Naive thymus-derived CD4-positive, alpha-beta T cell (primary cell): Measurements from ENCODE around the gene DSTN. TPM values are rescaled to one million over a fixed set of nuclear protein-coding genes. Genes with fewer than 3 reads are reported as not detected.

Experiments used
- ATAC-seq: fragments of 150-1000 bp; cut with Tn5 transposase; 2 replicates; pipeline ENCODE4 v1.10.0; 2021; ENCODE audit warnings: mild to moderate bottlenecking, moderate library complexity
- CTCF ChIA-PET: fragments of 350-600 bp; sonication (Branson Sonifier 250); formaldehyde crosslinking; loops from one replicate; lab custom pipeline; 2021; ENCODE audit warnings: antibody characterized with exemption; lab: Charles Lee
- POLR2A ChIA-PET: fragments of 350-600 bp; sonication (Branson Sonifier 250); formaldehyde crosslinking; loops from one replicate; lab custom pipeline; 2021; ENCODE audit warnings: antibody characterized with exemption, inconsistent platforms; lab: Charles Lee
- DNase-seq, 9 donors: peaks; one replicate each; pipeline versions ENCODE4 v3.0.0 to v3.0.0-alpha.2; 2020 to 2022; ENCODE audit warnings: mixed read lengths in 1 of 9
- H3K27ac ChIP-seq: one replicate; pipeline ENCODE4 v1.7.0; 2013; ENCODE audit warnings: mild to moderate bottlenecking, low read depth, low read length, moderate library complexity
- H3K27me3 ChIP-seq, 2 donors: one replicate each; pipeline ENCODE4 v1.7.0; 2013; ENCODE audit warnings: low read length in 2 of 2, mild to moderate bottlenecking in 2 of 2, moderate library complexity in 2 of 2; ENCODE audit not compliant: control insufficient read depth in 2 of 2, insufficient read depth in 2 of 2
- H3K36me3 ChIP-seq, 3 experiments: 1 replicate in 2 of 3; 2 replicates in 1 of 3; pipeline ENCODE4 v1.7.0; 2013; ENCODE audit warnings: low read length in 3 of 3, mild to moderate bottlenecking in 3 of 3, moderate library complexity in 1 of 3; ENCODE audit not compliant: insufficient read depth in 3 of 3, control insufficient read depth in 2 of 3
- H3K4me1 ChIP-seq, 2 donors: one replicate each; pipeline ENCODE4 v1.7.0; 2013; ENCODE audit warnings: low read length in 2 of 2, mild to moderate bottlenecking in 2 of 2, moderate library complexity in 1 of 2; ENCODE audit not compliant: control insufficient read depth in 2 of 2, insufficient read depth in 2 of 2
- H3K4me3 ChIP-seq: 2 replicates; pipeline ENCODE4 v1.7.0; 2013; ENCODE audit warnings: mild to moderate bottlenecking, low read length
- H3K9me3 ChIP-seq, 3 experiments: 1 replicate in 2 of 3; 2 replicates in 1 of 3; pipeline ENCODE4 v1.7.0; 2013; ENCODE audit warnings: low read length in 3 of 3; ENCODE audit not compliant: control insufficient read depth in 2 of 3
- H3K27ac Mint-ChIP-seq, 9 donors: one replicate each; pipeline ENCODE4 v1.8.0; 2020 to 2022; ENCODE audit warnings: mixed read lengths in 9 of 9, mild to moderate bottlenecking in 8 of 9, moderate library complexity in 5 of 9, inconsistent platforms in 2 of 9
- H3K27me3 Mint-ChIP-seq, 5 donors: one replicate each; pipeline ENCODE4 v1.8.0; 2021 to 2022; ENCODE audit warnings: mixed read lengths in 5 of 5, mild to moderate bottlenecking in 1 of 5
- H3K36me3 Mint-ChIP-seq, 5 donors: one replicate each; pipeline ENCODE4 v1.8.0; 2020 to 2022; ENCODE audit warnings: mixed read lengths in 5 of 5, mild to moderate bottlenecking in 3 of 5, inconsistent platforms in 1 of 5
- H3K4me1 Mint-ChIP-seq, 7 donors: one replicate each; pipeline ENCODE4 v1.8.0; 2020 to 2022; ENCODE audit warnings: mixed read lengths in 7 of 7, mild to moderate bottlenecking in 3 of 7, inconsistent platforms in 1 of 7
- H3K4me3 Mint-ChIP-seq, 10 donors: one replicate each; pipeline ENCODE4 v1.8.0; 2020 to 2022; ENCODE audit warnings: mild to moderate bottlenecking in 10 of 10, mixed read lengths in 10 of 10, moderate library complexity in 6 of 10, inconsistent platforms in 2 of 10
- H3K9me3 Mint-ChIP-seq, 11 donors: one replicate each; pipeline ENCODE4 v1.8.0; 2020 to 2022; ENCODE audit warnings: mixed read lengths in 11 of 11, mild to moderate bottlenecking in 4 of 11, inconsistent platforms in 1 of 11, moderate library complexity in 1 of 11
- intact Hi-C, 2 donors: fragments of 100-400 bp; cut with micrococcal nuclease; formaldehyde crosslinking; loops; one replicate each; pipeline ENCODE4 v1.15.1; 2023
- polyA plus RNA-seq, 2 donors: library from polyadenylated mRNA; unstranded; fragments of 300-500 nt; fragmentation: Illumina TruSeq; gene quantifications; one replicate each; pipeline ENCODE4 v1.2.3, GENCODE V29; 2021
- total RNA-seq, 6 experiments: library from RNA in 5 of 6; stranded (reverse) in 5 of 6; gene quantifications; 1 replicate in 5 of 6; 2 replicates in 1 of 6; pipeline ENCODE4 v1.2.3 and lab custom pipeline; 2021 to 2026

The DSTN gene
- total and polyA plus RNA-seq, 7 experiments from 2014 or later, result 28.7 to 113 (median 38.7) TPM

- DNase-seq, result peak in 1 of 9 donors; percentile 18
- intact Hi-C loops, result loop anchor here (1.0 kb wide), 2 partner anchors 79 to 111 kb away; no protein-coding TSS in a partner anchor
These were observed 46.8 kb downstream of the DSTN start for GRCh38 chr20:17616480-17617211.

GRCh38 chr20:17617212-17617867 lies 47.5 kb downstream of the DSTN start:
- H3K9me3 Mint-ChIP-seq, result no peaks in the 10 kb centered on the region
- DNase-seq, result peak; percentile 22 to 59 (median 30)
- Histone ChIP-seq H3K4me1 (peaks cover 6 to 7% of the 10 kb centered on the region in 2 donors), H3K9me3 (no peaks in the 10 kb centered on the region), H3K27me3 (no peaks in the 10 kb centered on the region), H3K27ac (no peak overlapping the region), H3K4me3 (no peak overlapping the region), H3K36me3 (peaks cover 0 to 50% (median 0%) of the 10 kb centered on the region in 3 experiments)
- peaks cover 3 to 12% (median 10%) of the 10 kb centered on the region in 7 donors for H3K4me1 Mint-ChIP-seq
- no peaks in the 10 kb centered on the region for H3K27me3 Mint-ChIP-seq
- H3K36me3 Mint-ChIP-seq, result peaks cover 0 to 23% (median under 1%) of the 10 kb centered on the region in 5 donors
- H3K27ac Mint-ChIP-seq, result no peak overlapping the region
- intact Hi-C loops, result loop anchor here (1.0 kb wide), 2 partner anchors 80 to 112 kb away; no protein-coding TSS in a partner anchor
- POLR2A ChIA-PET, result no interaction called here
- peak; percentile 56 for ATAC-seq
- CTCF ChIA-PET, result interaction anchor here (0.6 to 2.8 kb wide), 5 partner anchors 44 to 112 kb away, joined by 3 to 13 read pairs (median 5); no protein-coding TSS in a partner anchor
- H3K4me3 Mint-ChIP-seq, result no peak overlapping the region

More at GRCh38 chr20:17616480-17617211, 46.8 kb downstream of the DSTN start:
- Histone ChIP-seq H3K27ac (no peak overlapping the region), H3K4me1 (peaks cover 13 to 14% of the 10 kb centered on the region in 2 donors), H3K27me3 (no peaks in the 10 kb centered on the region), H3K9me3 (no peaks in the 10 kb centered on the region), H3K36me3 (peaks cover 0 to 43% (median 0%) of the 10 kb centered on the region in 3 experiments), H3K4me3 (no peak overlapping the region)
- no peak for ATAC-seq
- no peak overlapping the region for H3K4me3 Mint-ChIP-seq
- no peaks in the 10 kb centered on the region for H3K27me3 Mint-ChIP-seq
- H3K36me3 Mint-ChIP-seq, result peaks cover 0 to 16% (median 0%) of the 10 kb centered on the region in 5 donors
- ChIA-PET POLR2A (no interaction called here), CTCF (interaction anchor here (0.6 to 2.8 kb wide), 5 partner anchors 44 to 111 kb away, joined by 3 to 13 read pairs (median 4); no protein-coding TSS in a partner anchor)
- H3K9me3 Mint-ChIP-seq, result no peaks in the 10 kb centered on the region
- peaks cover 6 to 19% (median 14%) of the 10 kb centered on the region in 7 donors for H3K4me1 Mint-ChIP-seq
- peak overlapping the region in 1 of 9 donors; percentile 18 for H3K27ac Mint-ChIP-seq

GRCh38 chr20:17617868-17618672 lies 48.2 kb downstream of the DSTN start:
- peak overlapping the region in 1 of 9 donors; percentile 14 for H3K27ac Mint-ChIP-seq
- Histone ChIP-seq H3K27me3 (no peaks in the 10 kb centered on the region), H3K27ac (no peak overlapping the region), H3K4me3 (no peak overlapping the region), H3K4me1 (peaks cover 0 to under 1% of the 10 kb centered on the region in 2 donors), H3K9me3 (no peaks in the 10 kb centered on the region), H3K36me3 (peaks cover 0 to 57% (median 0%) of the 10 kb centered on the region in 3 experiments)
- CTCF ChIA-PET, result interaction anchor here (0.8 to 2.8 kb wide), 5 partner anchors 44 to 112 kb away, joined by 3 to 13 read pairs (median 5); no protein-coding TSS in a partner anchor
- H3K9me3 Mint-ChIP-seq, result no peaks in the 10 kb centered on the region
- H3K4me3 Mint-ChIP-seq, result no peak overlapping the region
- DNase-seq, result peak in 2 of 9 donors; percentile 6 to 18
- intact Hi-C loops, result loop anchor here (1.0 kb wide), 2 partner anchors 81 to 113 kb away; no protein-coding TSS in a partner anchor
- no peak for ATAC-seq
- no peaks in the 10 kb centered on the region for H3K27me3 Mint-ChIP-seq
- POLR2A ChIA-PET, result no interaction called here
- peaks cover 0 to 5% (median 3%) of the 10 kb centered on the region in 7 donors for H3K4me1 Mint-ChIP-seq
- peaks cover 0 to 24% (median 0%) of the 10 kb centered on the region in 5 donors for H3K36me3 Mint-ChIP-seq

GRCh38 chr20:17618673-17619013 lies 48.8 kb downstream of the DSTN start:
- Histone ChIP-seq H3K4me1 (no peaks in the 10 kb centered on the region), H3K27me3 (no peaks in the 10 kb centered on the region), H3K27ac (no peak overlapping the region), H3K9me3 (no peaks in the 10 kb centered on the region), H3K4me3 (no peak overlapping the region), H3K36me3 (peaks cover 0 to 61% (median 0%) of the 10 kb centered on the region in 3 experiments)
- ATAC-seq (no peak), DNase-seq (peak in 1 of 9 donors; percentile 18)
- Mint-ChIP-seq H3K27ac (no peak overlapping the region), H3K9me3 (no peaks in the 10 kb centered on the region), H3K36me3 (peaks cover 0 to 26% (median 0%) of the 10 kb centered on the region in 5 donors), H3K27me3 (no peaks in the 10 kb centered on the region), H3K4me3 (no peak overlapping the region), H3K4me1 (peaks cover 0 to 5% (median 3%) of the 10 kb centered on the region in 7 donors)
- CTCF ChIA-PET, result interaction anchor here (0.8 to 2.8 kb wide), 3 partner anchors 78 to 113 kb away, joined by 3 to 13 read pairs (median 5); no protein-coding TSS in a partner anchor
- POLR2A ChIA-PET, result no interaction called here
- intact Hi-C loops, result no loop called here

GRCh38 chr20:17619351-17620093 lies 49.6 kb downstream of the DSTN start:
- Mint-ChIP-seq H3K9me3 (no peaks in the 10 kb centered on the region), H3K27ac (peak overlapping the region in 1 of 9 donors; percentile 37), H3K4me3 (no peak overlapping the region), H3K36me3 (peaks cover 0 to 35% (median 0%) of the 10 kb centered on the region in 5 donors), H3K4me1 (peaks cover 0 to 3% (median 0%) of the 10 kb centered on the region in 7 donors), H3K27me3 (no peaks in the 10 kb centered on the region)
- no peaks in the 10 kb centered on the region for H3K9me3 ChIP-seq
- peaks cover 0 to 68% (median 0%) of the 10 kb centered on the region in 3 experiments for H3K36me3 ChIP-seq
- intact Hi-C loops, result no loop called here
- no peaks in the 10 kb centered on the region for H3K27me3 ChIP-seq
- POLR2A ChIA-PET, result no interaction called here
- ATAC-seq (no peak), DNase-seq (peak in 2 of 9 donors; percentile 2 to 17)
- CTCF ChIA-PET, result interaction anchor here (0.5 kb wide), 1 partner anchor 28 kb away, joined by 3 read pairs; no protein-coding TSS in a partner anchor
- H3K27ac ChIP-seq, result no peak overlapping the region
- H3K4me3 ChIP-seq, result no peak overlapping the region
- H3K4me1 ChIP-seq, result no peaks in the 10 kb centered on the region
